DMS 273 (cell line): ENCODE measurements around the gene NEUROD1.

Experiments used
- DNase-seq: peaks from one replicate; lab custom pipeline; 2025; ENCODE audit not compliant: unreplicated experiment; lab: John Stamatoyannopoulos, UW

NEUROD1 gene

DNA sequence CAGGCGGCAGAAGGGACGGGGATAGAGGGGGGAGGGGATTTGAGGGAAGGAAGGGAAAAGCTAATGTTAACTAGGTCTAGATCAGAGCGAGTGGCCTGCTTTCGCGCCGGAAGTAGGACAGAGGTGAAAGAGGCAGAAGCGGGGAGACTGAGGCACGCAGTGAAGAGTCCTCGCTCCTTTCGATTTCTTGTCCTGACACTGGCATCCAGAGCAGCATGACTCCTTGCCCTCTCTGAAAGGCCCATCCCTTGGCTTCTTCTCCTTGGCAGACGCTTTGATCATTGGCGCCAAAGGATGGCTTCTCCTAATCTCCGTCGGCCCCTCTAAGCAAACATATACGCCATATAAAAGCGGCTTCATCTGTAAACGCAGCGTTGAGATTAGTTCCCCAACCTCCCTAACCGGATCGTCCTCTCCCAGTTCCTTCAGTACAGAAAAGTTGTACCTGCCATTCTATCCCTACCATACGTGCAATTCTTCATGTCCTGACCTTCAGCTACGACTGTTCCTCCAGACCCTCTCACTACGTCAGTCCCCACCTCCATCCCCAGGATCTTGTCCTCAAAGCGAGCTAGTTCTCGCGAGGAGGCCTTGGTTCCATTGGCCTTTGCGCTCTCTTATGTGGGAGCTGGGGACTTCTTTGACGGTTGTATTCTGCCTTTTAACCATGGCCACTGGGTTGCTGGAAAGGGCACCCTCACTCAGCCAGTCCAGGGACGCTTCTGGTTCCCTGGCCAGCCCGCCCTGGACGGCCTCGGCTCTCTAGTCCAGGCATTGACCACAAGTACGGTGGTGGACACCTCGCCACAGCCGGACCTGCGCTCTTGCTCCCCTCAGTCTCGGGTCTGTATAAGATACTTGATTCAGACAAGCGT is 857 bp upstream of the NEUROD1 start:
- DNase-seq: peak; percentile 77

DNA sequence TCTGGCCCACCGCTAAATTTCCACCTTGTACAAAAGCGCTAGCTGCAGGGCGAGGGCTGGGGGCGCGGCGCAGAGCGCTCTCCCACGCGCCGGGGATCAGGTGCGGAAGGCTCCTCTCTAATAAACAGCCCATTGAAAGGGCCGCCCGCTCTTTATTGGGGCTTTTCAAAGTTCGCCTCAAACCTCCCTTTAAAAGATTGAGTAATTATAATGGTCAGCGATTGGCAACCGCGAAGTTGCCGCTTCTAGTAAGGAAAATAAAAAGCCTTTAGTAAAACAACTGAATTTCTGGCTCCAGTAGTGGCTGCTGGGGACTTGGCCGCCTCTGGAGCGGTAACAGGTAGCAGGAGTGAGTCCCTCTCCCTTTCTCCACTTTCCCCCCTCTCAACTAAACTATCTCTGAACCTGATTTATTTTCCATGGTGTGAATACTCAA is 755 bp downstream of the NEUROD1 start:
- peak; percentile 63 for DNase-seq

DNA sequence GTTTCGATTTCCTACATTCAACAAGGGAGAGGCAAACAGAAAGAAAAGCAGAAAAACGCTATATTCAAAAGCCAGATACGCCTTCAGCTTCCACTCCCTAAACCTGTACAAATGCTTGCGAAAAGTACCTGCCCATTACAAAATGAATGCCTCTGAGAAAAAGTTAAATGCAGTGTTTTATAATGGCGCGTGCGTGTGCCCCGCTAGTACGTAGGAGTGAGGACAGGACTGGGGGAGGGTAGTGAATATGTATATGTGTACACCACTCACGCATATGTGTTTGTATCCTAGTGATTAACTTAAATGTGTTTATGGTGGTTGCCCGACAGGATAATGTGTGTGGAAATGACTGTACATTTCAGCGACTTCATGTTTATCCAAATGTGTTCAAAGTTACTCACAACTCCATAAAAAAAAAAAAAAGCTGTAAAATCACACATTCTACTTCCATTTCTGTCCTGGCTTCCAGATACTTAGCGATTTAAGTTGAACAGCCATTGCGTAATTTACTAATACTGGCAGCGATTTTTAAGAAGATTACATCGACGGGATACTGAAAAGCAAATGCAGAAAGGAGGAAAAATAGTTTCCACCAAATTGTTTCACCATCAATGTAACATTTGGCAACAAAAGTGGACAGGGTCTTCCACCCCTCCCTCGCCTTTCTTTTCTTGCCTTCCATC is 1.3 kb downstream of the NEUROD1 start:
- DNase-seq: peak; percentile 74

DNA sequence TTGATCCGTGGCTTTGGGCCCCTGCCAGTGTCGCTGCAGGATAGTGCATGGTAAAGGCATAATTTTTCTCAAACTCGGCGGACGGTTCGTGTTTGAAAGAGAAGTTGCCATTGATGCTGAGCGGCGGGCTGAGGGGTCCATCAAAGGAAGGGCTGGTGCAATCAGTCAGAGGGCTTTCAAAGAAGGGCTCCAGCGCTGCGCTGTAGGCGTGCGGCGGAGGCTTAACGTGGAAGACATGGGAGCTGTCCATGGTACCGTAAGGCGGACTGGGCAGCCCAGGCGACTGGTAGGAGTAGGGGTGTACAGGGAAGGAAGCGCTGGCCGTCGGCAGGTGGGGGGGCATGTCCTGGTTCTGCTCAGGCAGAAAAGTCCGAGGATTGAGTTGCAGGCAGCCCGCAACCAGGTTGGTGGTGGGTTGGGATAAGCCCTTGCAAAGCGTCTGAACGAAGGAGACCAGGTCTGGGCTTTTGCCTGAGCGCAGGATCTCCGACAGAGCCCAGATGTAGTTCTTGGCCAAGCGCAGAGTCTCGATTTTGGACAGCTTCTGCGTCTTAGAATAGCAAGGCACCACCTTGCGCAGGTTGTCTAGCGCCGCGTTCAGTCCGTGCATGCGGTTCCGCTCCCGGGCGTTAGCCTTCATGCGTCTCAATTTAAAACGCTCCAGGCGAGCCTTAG is 2.3 kb downstream of the NEUROD1 start:
- peak; percentile 77 for DNase-seq

DNA sequence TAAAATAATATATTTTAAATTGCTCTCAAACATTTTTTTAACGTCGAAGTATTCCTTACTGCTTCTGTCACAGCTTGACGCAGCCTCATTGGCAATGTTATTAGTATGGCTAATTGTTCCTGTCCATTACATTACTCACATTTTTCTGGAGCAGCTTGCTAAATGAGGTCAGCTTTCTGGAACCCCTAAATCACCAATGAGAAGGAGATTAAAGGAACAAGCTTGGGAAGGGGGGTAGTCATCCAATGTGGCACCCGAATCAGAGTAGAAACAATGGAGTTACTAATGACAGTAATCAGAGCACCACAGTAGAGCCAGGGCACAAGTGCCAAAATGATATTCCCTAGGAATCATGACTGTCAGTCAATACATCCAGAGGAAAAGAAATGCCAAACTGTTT is 5.1 kb downstream of the NEUROD1 start:
- peak; percentile 90 for DNase-seq

DNA sequence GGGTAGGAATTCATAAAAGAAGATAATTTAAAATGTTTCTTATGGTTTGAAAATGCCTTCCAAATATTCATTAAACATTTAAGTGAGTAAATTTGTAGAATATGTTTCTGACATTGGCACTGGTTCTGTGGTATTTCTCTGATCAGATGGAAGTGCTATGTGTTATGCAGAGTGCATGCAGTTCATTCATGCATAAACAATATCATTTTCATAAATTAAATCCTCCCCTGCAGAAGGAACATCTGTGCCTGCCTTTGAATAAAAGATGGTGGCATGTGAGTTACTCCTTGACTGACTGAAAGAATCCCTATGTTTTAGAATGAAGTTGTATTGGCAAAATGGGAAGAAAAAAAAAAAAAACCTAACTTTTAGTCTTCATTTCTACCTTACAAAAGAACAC is 5.9 kb downstream of the NEUROD1 start:
- DNase-seq: peak; percentile 92

DNA sequence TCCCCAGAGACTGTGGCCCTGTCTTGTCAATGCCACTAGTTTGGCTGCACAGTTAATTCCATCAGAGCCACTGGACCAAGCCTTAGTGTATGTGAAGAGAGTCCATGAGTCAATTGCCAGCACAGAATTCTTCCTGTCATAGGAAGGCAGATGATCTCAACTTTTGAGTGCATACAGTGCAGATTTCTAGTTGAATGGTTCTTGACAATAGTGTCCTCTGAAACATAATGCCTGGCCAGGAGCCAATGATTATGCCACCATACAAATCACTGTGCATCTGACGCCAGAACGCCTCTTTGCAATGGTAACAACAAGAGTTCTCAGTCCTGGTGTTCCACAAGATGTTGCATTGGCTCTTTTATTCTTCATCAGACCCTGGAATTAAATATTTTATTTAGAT is 7.1 kb downstream of the NEUROD1 start:
- DNase-seq: peak; percentile 78

DNA sequence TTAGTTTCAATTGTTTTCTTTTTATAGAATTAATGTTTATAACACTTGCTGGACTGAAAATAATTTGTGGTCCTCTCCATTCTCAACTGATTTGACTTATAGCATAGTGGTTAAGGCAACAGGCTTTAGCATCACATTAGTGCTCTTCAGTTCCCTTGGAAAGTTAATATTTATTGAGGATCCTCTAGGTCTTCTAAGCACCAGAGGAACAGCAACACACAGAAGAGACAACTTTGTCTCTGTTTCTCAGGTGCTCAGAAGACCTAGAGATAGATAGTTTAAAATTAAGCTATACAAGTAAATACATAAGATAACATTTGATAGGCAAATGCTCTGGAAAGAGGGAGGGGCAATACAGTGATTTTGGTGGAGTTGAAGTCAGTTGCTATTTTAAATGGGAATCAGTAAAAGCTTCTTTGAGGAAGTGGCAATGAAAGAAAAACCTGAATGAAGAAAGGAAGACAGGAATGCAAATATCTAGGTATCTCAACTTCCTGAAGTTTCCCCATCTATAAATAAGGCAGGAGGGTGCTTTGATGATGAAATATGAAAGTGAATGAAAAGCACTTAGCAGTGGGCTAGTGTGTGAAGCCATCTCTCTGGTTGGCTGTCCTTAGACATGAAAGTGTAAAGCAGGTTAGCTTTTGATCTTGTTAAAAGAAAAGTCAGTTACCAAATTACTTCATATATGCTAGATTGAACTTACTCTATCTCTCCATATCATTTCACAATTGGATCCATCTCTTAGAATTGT is 7.9 kb downstream of the NEUROD1 start:
- DNase-seq: no peak

DNA sequence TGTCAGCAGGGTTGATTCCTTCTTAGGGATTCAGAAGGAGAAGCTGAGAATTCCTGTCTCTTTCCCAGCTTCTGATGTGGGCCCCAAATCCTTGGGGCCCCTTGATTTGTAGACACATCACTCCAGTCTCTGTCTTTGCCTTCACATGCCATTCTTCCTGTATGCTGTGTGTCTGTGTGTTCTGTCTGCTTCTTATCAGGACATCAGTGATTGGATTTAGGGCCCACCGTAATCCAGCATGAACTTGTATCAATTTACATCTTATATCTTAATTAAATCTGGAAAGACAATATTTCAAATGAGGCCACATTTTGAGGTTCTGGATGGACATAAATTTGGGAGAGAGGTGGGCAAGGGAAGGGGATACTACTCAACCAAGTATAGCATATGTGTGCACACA is 9.7 kb downstream of the NEUROD1 start:
- DNase-seq: no peak

DNA sequence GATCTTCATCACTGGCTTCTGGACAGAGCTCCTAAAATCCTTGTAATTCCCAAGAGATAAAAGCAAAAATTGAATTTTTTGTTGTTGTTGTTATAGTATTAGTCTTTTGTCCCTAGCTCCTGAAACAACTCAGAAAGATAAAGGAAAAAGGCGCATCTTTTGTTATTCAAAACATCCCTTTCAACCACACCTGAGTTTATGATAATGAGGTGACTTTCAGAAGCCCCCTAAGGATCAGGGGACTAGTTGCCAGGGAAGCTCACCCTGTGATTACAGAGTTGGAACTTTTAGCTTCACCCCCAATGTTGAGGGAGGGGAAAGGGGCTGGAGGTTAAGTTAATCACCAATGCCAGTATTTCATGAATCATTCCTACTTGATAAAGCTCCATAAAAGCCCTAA is 13.1 kb downstream of the NEUROD1 start:
- DNase-seq: no peak

DNA sequence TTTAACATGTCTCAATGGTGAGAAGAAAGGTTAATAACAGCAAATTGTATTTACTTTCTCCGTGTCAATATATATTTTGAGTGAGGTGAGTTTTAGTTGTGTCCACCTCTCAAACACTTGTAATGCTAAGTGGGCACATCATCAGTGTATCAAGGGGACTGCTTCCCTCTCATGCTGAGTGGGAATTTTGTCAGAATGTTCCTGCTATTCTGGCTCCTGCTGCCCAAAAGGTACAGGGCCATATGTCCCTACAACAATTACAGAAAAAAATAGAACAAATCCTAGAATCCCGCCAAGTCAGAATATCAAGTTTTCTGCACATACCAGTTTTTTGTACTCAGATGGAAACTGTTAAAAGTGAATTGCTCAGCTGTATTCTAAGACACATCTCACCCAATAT is 18.0 kb downstream of the NEUROD1 start:
- no peak for DNase-seq

DNA sequence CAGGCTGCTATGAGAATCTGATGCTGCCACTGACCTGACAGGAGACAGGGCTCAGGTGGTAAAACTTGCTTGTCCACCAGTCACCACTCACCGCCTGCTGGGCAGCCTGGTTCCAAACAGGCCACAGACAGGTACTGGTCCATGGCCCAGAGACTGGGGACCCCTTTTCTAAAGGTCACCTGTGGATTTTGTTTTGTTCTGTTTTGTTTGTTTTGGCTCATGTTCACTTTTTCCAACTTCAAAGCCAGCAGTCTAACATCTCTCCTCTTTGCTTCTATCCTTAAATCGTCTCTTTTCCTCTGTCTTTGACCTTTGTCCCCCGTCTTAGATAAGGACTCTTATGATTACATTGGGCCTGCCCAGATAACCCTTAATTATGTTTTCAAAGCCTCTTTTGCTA is 20.1 kb downstream of the NEUROD1 start:
- DNase-seq: no peak

DNA sequence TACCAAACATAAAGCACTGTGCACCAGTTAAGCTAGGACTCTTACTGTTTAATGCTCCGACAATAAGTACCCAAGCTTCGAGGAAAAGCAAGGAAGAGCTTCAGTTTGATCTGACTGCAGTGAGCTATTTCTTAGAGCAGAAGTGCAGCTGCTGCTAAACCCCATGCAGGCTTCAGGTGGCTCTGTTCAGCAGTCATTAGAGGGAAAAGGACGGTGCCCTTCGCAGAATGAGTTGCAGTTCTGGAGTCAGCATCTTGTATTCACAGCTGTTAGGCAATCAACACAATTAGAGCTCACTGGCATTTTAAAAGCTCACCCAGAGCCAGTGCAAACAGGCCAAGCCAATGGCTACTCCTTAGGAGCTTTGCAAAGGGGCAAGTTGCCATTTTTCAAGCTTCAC is 21.9 kb downstream of the NEUROD1 start:
- DNase-seq: peak; percentile 91

DNA sequence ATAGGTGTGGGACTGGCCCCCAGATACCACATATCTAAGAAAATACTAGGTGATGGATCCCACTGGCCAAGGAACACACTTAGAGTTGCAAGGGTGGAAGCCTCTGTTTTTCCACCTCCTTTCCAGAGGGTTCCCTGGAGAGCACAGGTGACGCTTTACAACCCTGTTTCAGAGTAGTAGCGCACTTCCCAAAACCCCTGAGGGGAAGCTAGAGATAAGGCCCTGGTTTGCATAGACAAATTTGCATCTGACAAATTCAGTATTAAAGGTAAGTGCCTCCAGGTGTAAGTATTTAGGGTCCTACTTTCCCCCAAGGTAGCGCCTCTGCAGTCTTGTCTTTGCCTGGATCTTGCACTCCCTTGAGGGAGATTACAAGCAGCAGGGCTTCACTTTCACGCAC is 22.9 kb downstream of the NEUROD1 start:
- DNase-seq: peak; percentile 68

DNA sequence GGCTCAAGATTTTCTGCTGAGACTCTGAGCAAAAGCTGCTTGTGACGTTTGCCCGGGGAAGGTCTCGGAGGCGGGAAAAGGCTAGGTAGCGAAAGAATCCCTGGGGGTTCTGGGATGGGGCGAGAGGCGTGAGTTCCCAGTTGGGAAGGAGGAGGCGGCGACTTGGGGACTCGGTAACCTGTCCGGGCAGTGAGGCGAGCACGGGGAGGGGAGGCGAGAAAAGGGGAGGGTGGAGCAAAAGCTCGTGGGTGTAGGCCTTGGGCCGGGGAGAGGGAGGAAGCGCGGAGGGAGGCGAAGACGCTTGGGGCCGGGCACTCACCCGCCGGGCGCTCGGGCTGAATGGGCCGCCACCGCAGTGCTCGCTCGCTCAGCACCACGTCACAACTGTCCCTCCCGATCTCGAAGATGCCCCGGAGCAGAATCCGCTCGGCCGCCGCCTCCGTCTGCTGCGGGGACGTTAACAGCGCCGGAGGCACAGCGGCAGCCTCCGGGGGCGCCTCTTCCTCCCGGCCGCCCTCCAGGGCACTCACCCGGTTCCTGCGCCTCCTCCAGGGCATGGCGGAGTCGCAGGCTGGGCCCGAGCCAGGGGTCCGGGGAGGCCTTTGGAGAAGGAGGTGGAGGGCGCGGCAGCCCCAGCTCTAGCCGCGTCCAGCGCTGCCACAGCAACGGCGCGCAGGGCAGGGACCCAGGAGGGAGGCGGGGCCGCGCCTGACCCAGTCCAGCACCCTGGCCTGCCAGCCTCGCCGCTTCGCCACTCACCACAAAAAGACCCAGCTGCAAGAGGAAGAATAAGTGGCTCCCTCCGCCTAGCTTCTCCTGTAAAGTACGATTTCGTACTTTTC is 23.6 kb downstream of the NEUROD1 start, which contains the start of gene CERKL:
CERKL (minus strand) TSS at position 656 of the 842 bp plus-strand sequence; CDS start at position 557, 99 bp downstream.
- peak; percentile 97 for DNase-seq

DNA sequence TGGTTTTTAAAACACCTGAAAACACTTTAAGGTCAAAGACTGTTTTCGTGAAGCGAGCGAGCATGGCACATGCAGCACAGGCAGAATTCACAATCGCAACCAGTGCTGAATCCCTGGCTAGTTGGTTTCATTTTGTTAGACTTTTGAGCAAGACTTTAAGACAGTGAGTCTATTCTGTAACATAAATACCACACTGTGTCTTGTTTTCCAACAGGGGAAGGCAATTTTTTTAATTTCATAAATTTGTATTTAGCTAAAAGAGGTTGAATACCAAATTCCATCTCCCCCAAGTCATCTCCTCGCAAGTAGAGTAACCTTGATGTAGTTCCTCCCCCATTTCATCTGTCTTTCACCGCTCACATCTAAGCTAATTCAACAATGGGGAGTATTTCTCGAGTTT is 24.8 kb downstream of the NEUROD1 start:
- peak; percentile 83 for DNase-seq

DNA sequence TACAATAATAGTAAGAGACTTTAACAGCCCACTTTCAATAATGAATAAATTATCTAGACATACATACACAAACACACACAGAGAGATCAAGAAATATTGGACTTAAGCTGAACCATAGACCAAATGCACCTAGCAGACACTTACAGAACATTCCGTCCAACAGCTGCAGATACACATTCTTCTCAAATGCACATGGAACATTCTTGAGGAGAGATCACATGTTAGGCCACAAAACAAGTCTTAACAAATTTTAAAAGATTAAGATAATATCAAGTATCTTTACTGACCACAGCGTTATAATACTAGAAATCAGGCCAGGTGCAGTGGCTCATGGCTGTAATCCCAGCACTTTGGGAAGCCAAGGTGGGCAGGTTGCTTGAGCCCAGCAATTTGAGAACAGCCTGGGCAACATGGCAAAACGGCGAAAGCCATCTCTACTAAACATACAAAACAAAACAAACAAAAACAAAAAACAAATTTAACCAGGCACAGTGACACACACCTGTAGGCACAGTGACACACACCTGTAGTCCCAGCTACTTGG is 30.8 kb downstream of the NEUROD1 start:
- DNase-seq: no peak

DNA sequence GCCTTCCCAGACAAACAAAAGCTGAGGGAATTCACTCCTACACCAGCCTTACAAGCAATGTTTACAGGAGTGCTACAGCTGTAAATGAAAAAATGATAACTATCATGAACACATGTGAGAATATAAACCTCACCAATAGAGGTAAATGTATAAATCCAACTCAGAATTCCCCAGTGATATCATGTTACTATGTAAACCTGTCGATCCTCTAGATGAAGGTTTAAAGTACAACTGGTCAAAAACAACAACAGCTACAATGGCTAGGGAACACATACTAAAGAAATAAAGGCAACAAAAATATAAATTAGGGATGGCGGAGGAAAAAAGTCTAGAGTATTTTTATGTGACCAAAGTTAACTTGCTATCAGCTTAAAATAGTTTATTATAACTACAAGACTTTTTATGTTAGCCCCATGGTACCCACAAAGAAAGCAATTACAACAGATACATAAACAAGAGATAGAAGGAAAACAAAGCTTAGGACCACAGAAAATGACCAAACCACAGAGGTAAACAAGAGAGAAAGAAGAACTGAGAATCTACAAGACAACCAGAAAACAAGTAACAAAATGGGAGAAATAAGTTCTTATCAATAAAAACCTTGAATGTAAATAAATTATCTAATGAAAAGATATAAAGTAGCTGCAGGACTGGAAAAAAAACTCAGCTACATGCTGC is 31.7 kb downstream of the NEUROD1 start:
- no peak for DNase-seq

DNA sequence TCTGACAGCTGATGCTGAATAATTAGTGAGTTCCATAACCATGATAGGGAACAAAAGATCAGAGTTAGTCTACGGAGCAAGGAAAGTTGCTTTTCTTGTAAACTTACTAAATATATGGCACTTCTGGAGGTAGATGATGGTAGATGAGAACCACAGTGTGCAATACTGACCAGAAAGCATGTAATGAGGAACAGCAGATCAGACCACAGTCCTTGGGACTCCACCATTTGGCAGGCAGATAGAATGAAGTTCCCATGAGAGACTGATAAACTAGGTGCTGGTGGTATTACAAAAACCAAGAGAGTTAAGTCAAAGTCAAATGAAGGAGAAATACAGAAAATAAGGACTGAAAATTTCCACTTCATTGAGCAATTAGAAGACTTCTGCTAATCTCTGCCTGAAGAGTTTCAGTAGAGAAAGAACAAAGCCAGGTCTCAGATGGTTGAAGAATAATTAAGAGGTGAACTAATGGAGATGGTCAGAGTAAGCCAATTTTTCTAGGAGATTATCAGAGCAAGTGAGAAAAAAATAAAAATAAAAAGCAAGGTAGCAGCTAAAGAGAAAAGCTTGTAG is 33.8 kb downstream of the NEUROD1 start:
- no peak for DNase-seq
